ENCODE measurements around the gene KBTBD7. TPM values are rescaled to one million over a fixed set of nuclear protein-coding genes. Genes with fewer than 3 reads are reported as not detected.
"Not testable (repeated sequence)": the region's sequence is repeated elsewhere in the genome, so short reads cannot be mapped to it uniquely, and the experiment has no call there.

KBTBD7 gene
- total RNA-seq, 2 experiments from 2014 or later = 3.6 to 4.1 TPM

GRCh38 chr13:41193469-41193868 is 900 bp downstream of the KBTBD7 start:
- CTCF ChIA-PET = no interaction called here
- intact Hi-C loops (cut with micrococcal nuclease) = no loop called here
- H3K9me3 Mint-ChIP-seq = no peaks in the 10 kb centered on the region
- DNase-seq = no peak
- H3K27me3 Mint-ChIP-seq = no peaks in the 10 kb centered on the region
- peak overlapping the region; percentile 90 for H3K4me3 Mint-ChIP-seq
- POLR2A ChIA-PET = no interaction called here
- H3K36me3 Mint-ChIP-seq = peaks cover 9% of the 10 kb centered on the region
- H3K27ac Mint-ChIP-seq = peak overlapping the region; percentile 65
- peaks cover 37% of the 10 kb centered on the region for H3K4me1 Mint-ChIP-seq (ENCODE audit: low read depth)

GRCh38 chr13:41188584-41188983 is 5.8 kb downstream of the KBTBD7 start:
- DNase-seq = no peak
- intact Hi-C loops (cut with micrococcal nuclease) = no loop called here
- POLR2A ChIA-PET = no interaction called here
- Mint-ChIP-seq H3K9me3 (no peaks in the 10 kb centered on the region), H3K4me3 (no peak overlapping the region), H3K4me1 (ENCODE audit: low read depth) (peaks cover 29% of the 10 kb centered on the region), H3K27ac (no peak overlapping the region), H3K27me3 (no peaks in the 10 kb centered on the region), H3K36me3 (peaks cover 7% of the 10 kb centered on the region)
- CTCF ChIA-PET = no interaction called here

- H3K4me1 Mint-ChIP-seq (ENCODE audit: low read depth) = peaks cover 12% of the 10 kb centered on the region
- intact Hi-C loops (cut with micrococcal nuclease) = no loop called here
- no peaks in the 10 kb centered on the region for H3K9me3 Mint-ChIP-seq
- H3K27me3 Mint-ChIP-seq = no peaks in the 10 kb centered on the region
- H3K4me3 Mint-ChIP-seq = no peak overlapping the region
- DNase-seq = no peak
- no peak overlapping the region for H3K27ac Mint-ChIP-seq
- peaks cover 7% of the 10 kb centered on the region for H3K36me3 Mint-ChIP-seq
- CTCF ChIA-PET = no interaction called here
- POLR2A ChIA-PET = no interaction called here
Measured at GRCh38 chr13:41186481-41186880, 7.9 kb downstream of the KBTBD7 start.

- Mint-ChIP-seq H3K36me3 (no peaks in the 10 kb centered on the region), H3K4me1 (ENCODE audit: low read depth) (peaks cover 17% of the 10 kb centered on the region), H3K9me3 (no peaks in the 10 kb centered on the region), H3K27ac (no peak overlapping the region), H3K4me3 (no peak overlapping the region), H3K27me3 (no peaks in the 10 kb centered on the region)
- DNase-seq = no peak
- intact Hi-C loops (cut with micrococcal nuclease) = no loop called here
- ChIA-PET POLR2A (no interaction called here), CTCF (no interaction called here)
Measured at GRCh38 chr13:41182231-41182630, 12.1 kb downstream of the KBTBD7 start.

GRCh38 chr13:41179593-41180250 is 14.6 kb downstream of the KBTBD7 start:
- CTCF ChIA-PET = interaction anchor here (0.5 kb wide), 1 partner anchor 207 kb away, joined by 3 read pairs; no protein-coding TSS in a partner anchor
- no peak for DNase-seq
- POLR2A ChIA-PET = no interaction called here
- no peak overlapping the region for H3K4me3 Mint-ChIP-seq
- peaks cover 17% of the 10 kb centered on the region for H3K4me1 Mint-ChIP-seq (ENCODE audit: low read depth)
- H3K27ac Mint-ChIP-seq = peak overlapping the region; percentile 52
- intact Hi-C loops (cut with micrococcal nuclease) = loop anchor here (1.0 to 5.0 kb wide), 2 partner anchors 15 to 47 kb away; partner anchors contain the start of genes KBTBD6 and KBTBD7
- H3K27me3 Mint-ChIP-seq = no peaks in the 10 kb centered on the region
- peaks cover 11% of the 10 kb centered on the region for H3K36me3 Mint-ChIP-seq
- peaks cover 17% of the 10 kb centered on the region for H3K9me3 Mint-ChIP-seq

GRCh38 chr13:41178040-41178439 is 16.3 kb downstream of the KBTBD7 start:
- H3K27me3 Mint-ChIP-seq = no peaks in the 10 kb centered on the region
- intact Hi-C loops (cut with micrococcal nuclease) = loop anchor here (5.0 kb wide), 1 partner anchor 46 kb away; the partner anchor contains the start of gene KBTBD6
- no peak for DNase-seq
- POLR2A ChIA-PET = no interaction called here
- no peak overlapping the region for H3K27ac Mint-ChIP-seq
- CTCF ChIA-PET = no interaction called here
- H3K36me3 Mint-ChIP-seq = peaks cover 11% of the 10 kb centered on the region
- H3K4me1 Mint-ChIP-seq (ENCODE audit: low read depth) = peaks cover 17% of the 10 kb centered on the region
- H3K9me3 Mint-ChIP-seq = peaks cover 19% of the 10 kb centered on the region
- H3K4me3 Mint-ChIP-seq = no peak overlapping the region

GRCh38 chr13:41177616-41178015 is 16.8 kb downstream of the KBTBD7 start:
- peaks cover 21% of the 10 kb centered on the region for H3K9me3 Mint-ChIP-seq
- H3K4me1 Mint-ChIP-seq (ENCODE audit: low read depth) = peaks cover 17% of the 10 kb centered on the region
- CTCF ChIA-PET = no interaction called here
- no peak overlapping the region for H3K4me3 Mint-ChIP-seq
- no peak overlapping the region for H3K27ac Mint-ChIP-seq
- no peak for DNase-seq
- POLR2A ChIA-PET = no interaction called here
- intact Hi-C loops (cut with micrococcal nuclease) = loop anchor here (5.0 kb wide), 1 partner anchor 45 kb away; the partner anchor contains the start of gene KBTBD6
- H3K36me3 Mint-ChIP-seq = peaks cover 13% of the 10 kb centered on the region
- no peaks in the 10 kb centered on the region for H3K27me3 Mint-ChIP-seq

GRCh38 chr13:41175576-41175975 is 18.8 kb downstream of the KBTBD7 start:
- Mint-ChIP-seq H3K9me3 (peaks cover 21% of the 10 kb centered on the region), H3K4me1 (ENCODE audit: low read depth) (peaks cover 17% of the 10 kb centered on the region), H3K36me3 (peaks cover 15% of the 10 kb centered on the region)
- intact Hi-C loops (cut with micrococcal nuclease) = loop anchor here (5.0 kb wide), 1 partner anchor 43 kb away; the partner anchor contains the start of gene KBTBD6
- H3K27me3 Mint-ChIP-seq, H3K4me3 Mint-ChIP-seq, H3K27ac Mint-ChIP-seq, CTCF ChIA-PET, POLR2A ChIA-PET, DNase-seq: not testable (repeated sequence)

- no peak for DNase-seq
- Mint-ChIP-seq H3K9me3 (no peaks in the 10 kb centered on the region), H3K36me3 (no peaks in the 10 kb centered on the region), H3K27ac (no peak overlapping the region), H3K27me3 (no peaks in the 10 kb centered on the region), H3K4me3 (no peak overlapping the region), H3K4me1 (ENCODE audit: low read depth) (no peaks in the 10 kb centered on the region)
- CTCF ChIA-PET = no interaction called here
- intact Hi-C loops (cut with micrococcal nuclease) = no loop called here
- POLR2A ChIA-PET = no interaction called here
Measured at GRCh38 chr13:41162151-41162550, 32.2 kb downstream of the KBTBD7 start.

- H3K27ac Mint-ChIP-seq = no peak overlapping the region
- DNase-seq = no peak
- ChIA-PET POLR2A (no interaction called here), CTCF (no interaction called here)
- intact Hi-C loops (cut with micrococcal nuclease) = no loop called here
- no peaks in the 10 kb centered on the region for H3K4me1 Mint-ChIP-seq (ENCODE audit: low read depth)
- no peaks in the 10 kb centered on the region for H3K9me3 Mint-ChIP-seq
- H3K27me3 Mint-ChIP-seq = no peaks in the 10 kb centered on the region
- no peaks in the 10 kb centered on the region for H3K36me3 Mint-ChIP-seq
- no peak overlapping the region for H3K4me3 Mint-ChIP-seq
Measured at GRCh38 chr13:41159174-41159573, 35.2 kb downstream of the KBTBD7 start.

- ChIA-PET CTCF (no interaction called here), POLR2A (no interaction called here)
- H3K27ac Mint-ChIP-seq = no peak overlapping the region
- intact Hi-C loops (cut with micrococcal nuclease) = no loop called here
- H3K27me3 Mint-ChIP-seq = no peaks in the 10 kb centered on the region
- H3K36me3 Mint-ChIP-seq = peaks cover 3% of the 10 kb centered on the region
- peaks cover 6% of the 10 kb centered on the region for H3K9me3 Mint-ChIP-seq
- no peak overlapping the region for H3K4me3 Mint-ChIP-seq
- H3K4me1 Mint-ChIP-seq (ENCODE audit: low read depth) = no peaks in the 10 kb centered on the region
- DNase-seq = no peak
Measured at GRCh38 chr13:41157048-41157717, 37.2 kb downstream of the KBTBD7 start.

GRCh38 chr13:41156620-41157019 is 37.7 kb downstream of the KBTBD7 start:
- intact Hi-C loops (cut with micrococcal nuclease) = no loop called here
- DNase-seq = no peak
- Mint-ChIP-seq H3K4me3 (no peak overlapping the region), H3K36me3 (peaks cover 9% of the 10 kb centered on the region), H3K4me1 (ENCODE audit: low read depth) (no peaks in the 10 kb centered on the region), H3K27me3 (no peaks in the 10 kb centered on the region), H3K27ac (no peak overlapping the region), H3K9me3 (peaks cover 11% of the 10 kb centered on the region)
- POLR2A ChIA-PET = no interaction called here
- CTCF ChIA-PET = interaction anchor here (0.6 kb wide), 1 partner anchor 64 kb away, joined by 3 read pairs; no protein-coding TSS in a partner anchor

GRCh38 chr13:41154042-41154441 is 40.3 kb downstream of the KBTBD7 start:
- Mint-ChIP-seq H3K4me1 (ENCODE audit: low read depth) (no peaks in the 10 kb centered on the region), H3K36me3 (peaks cover 35% of the 10 kb centered on the region), H3K27ac (no peak overlapping the region), H3K9me3 (peaks cover 37% of the 10 kb centered on the region), H3K4me3 (no peak overlapping the region), H3K27me3 (no peaks in the 10 kb centered on the region)
- DNase-seq = no peak
- intact Hi-C loops (cut with micrococcal nuclease) = no loop called here
- ChIA-PET CTCF (no interaction called here), POLR2A (no interaction called here)

Data from activated CD4-positive, alpha-beta memory T cell treated with anti-CD3 and anti-CD28 coated beads for 36 hours (primary cell).